Caco-2 (cell line): Measurements from ENCODE around the gene LMX1B. TPM values are rescaled to one million over a fixed set of nuclear protein-coding genes. Genes with fewer than 3 reads are reported as not detected.

ENCODE experiments used
- BruUV-seq: library from RNA; stranded (reverse); fragments of 400-500 nt; replicated peaks from 2 replicates; lab custom pipeline; 2021; lab: Mats Ljungman, UMichigan
- CTCF ChIA-PET: fragments of 300-600 bp; sonication (Branson Sonifier 250); formaldehyde crosslinking; loops from one replicate; lab custom pipeline; 2022; ENCODE audit warnings: antibody characterized with exemption; lab: Charles Lee
- POLR2A ChIA-PET: fragments of 300-600 bp; sonication (Branson Sonifier 250); formaldehyde crosslinking; loops from one replicate; lab custom pipeline; 2022; ENCODE audit warnings: antibody characterized with exemption; lab: Charles Lee
- DNase-seq, 2 experiments: peaks; one replicate each; pipeline versions ENCODE4 v3.0.0 to v3.0.0-alpha.2; 2020 to 2022
- H3K27me3 ChIP-seq: replicated peaks from 2 replicates; pipeline ENCODE4 v1.6.0; 2011; ENCODE audit warnings: low read length; ENCODE audit not compliant: control insufficient read depth, insufficient read depth
- H3K36me3 ChIP-seq: 2 replicates; pipeline ENCODE4 v1.5.1; 2011; ENCODE audit warnings: low read length; ENCODE audit not compliant: control insufficient read depth, insufficient read depth
- H3K4me1 ChIP-seq: fragments of 250-450 bp; sonication (Bioruptor Pico); 2 replicates; pipeline ENCODE4 v1.5.1; 2020; ENCODE audit warnings: mild to moderate bottlenecking
- H3K4me3 ChIP-seq: 2 replicates; pipeline ENCODE4 v1.5.1; 2011; ENCODE audit warnings: low read depth, mild to moderate bottlenecking, control low read depth, low read length
- H3K9me3 ChIP-seq: fragments of 250-450 bp; sonication (Bioruptor Pico); 2 replicates; pipeline ENCODE4 v1.5.1; 2020; ENCODE audit warnings: mild to moderate bottlenecking, moderate library complexity
- H3K27ac Mint-ChIP-seq: one replicate; pipeline ENCODE4 v1.8.0; 2022; ENCODE audit warnings: mixed read lengths; ENCODE audit not compliant: unreplicated experiment
- H3K27me3 Mint-ChIP-seq: one replicate; pipeline ENCODE4 v1.8.0; 2022; ENCODE audit warnings: mixed read lengths; ENCODE audit not compliant: insufficient read depth, unreplicated experiment
- H3K36me3 Mint-ChIP-seq: one replicate; pipeline ENCODE4 v1.8.0; 2022; ENCODE audit warnings: mild to moderate bottlenecking, mixed read lengths; ENCODE audit not compliant: insufficient read depth, unreplicated experiment
- H3K4me1 Mint-ChIP-seq: one replicate; pipeline ENCODE4 v1.8.0; 2022; ENCODE audit warnings: low read depth, mixed read lengths; ENCODE audit not compliant: unreplicated experiment
- H3K4me3 Mint-ChIP-seq: one replicate; pipeline ENCODE4 v1.8.0; 2022; ENCODE audit warnings: mild to moderate bottlenecking, moderate library complexity, mixed read lengths; ENCODE audit not compliant: unreplicated experiment
- H3K9me3 Mint-ChIP-seq: one replicate; pipeline ENCODE4 v1.8.0; 2022; ENCODE audit warnings: mixed read lengths; ENCODE audit not compliant: unreplicated experiment
- intact Hi-C: fragments of 100-400 bp; cut with micrococcal nuclease; formaldehyde crosslinking; loops from one replicate; pipeline ENCODE4 v1.10.0; 2022; ENCODE audit not compliant: unreplicated experiment
- total RNA-seq: library from RNA; stranded (reverse); gene quantifications from 2 replicates; pipeline ENCODE4 v1.2.3, GENCODE V29; 2022
- TF ChIP-seq, protein P1 (sequence below), 2 experiments: fragments of 200-600 bp in 1 of 2; IDR thresholded peaks; 1 replicate in 1 of 2; 2 replicates in 1 of 2; pipeline versions ENCODE4 v1.5.1 to v1.8.0; 2011 to 2022; ENCODE audit warnings: antibody characterized with exemption in 1 of 2, control low read depth in 1 of 2, inconsistent platforms in 1 of 2, low read depth in 1 of 2, low read length in 1 of 2, mild to moderate bottlenecking in 1 of 2, moderate library complexity in 1 of 2; ENCODE audit not compliant: insufficient read depth in 1 of 2, severe bottlenecking in 1 of 2, unreplicated experiment in 1 of 2

Gene LMX1B
- total RNA-seq, 1 experiment from 2014 or later = 17.0 TPM

DNA sequence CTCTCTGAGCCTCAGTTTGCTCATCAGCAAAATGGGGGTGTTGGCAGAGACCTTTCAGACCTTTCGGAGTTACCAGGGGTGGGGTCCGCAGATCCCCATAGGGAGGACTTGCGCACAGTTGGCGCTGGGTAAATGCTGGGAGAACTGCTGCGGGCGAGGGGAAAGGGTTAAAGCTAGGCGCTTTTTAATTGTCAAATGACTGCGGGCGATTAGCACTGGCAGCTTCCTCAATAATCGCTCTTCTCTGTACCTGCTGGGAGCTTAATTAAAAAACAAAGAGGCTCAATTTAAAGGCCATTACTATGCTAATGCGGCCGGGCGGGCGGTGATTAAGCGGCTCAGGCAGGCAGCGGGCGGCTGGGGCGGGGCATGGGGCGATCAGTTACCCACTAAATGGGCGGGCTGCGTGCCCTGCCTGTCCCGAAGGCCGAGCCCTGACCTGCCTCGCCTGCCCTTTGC, 63.0 kb downstream of the LMX1B start:
- no peaks in the 10 kb centered on the region for H3K9me3 ChIP-seq
- TF ChIP-seq, protein P1, sequence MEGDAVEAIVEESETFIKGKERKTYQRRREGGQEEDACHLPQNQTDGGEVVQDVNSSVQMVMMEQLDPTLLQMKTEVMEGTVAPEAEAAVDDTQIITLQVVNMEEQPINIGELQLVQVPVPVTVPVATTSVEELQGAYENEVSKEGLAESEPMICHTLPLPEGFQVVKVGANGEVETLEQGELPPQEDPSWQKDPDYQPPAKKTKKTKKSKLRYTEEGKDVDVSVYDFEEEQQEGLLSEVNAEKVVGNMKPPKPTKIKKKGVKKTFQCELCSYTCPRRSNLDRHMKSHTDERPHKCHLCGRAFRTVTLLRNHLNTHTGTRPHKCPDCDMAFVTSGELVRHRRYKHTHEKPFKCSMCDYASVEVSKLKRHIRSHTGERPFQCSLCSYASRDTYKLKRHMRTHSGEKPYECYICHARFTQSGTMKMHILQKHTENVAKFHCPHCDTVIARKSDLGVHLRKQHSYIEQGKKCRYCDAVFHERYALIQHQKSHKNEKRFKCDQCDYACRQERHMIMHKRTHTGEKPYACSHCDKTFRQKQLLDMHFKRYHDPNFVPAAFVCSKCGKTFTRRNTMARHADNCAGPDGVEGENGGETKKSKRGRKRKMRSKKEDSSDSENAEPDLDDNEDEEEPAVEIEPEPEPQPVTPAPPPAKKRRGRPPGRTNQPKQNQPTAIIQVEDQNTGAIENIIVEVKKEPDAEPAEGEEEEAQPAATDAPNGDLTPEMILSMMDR (IDR thresholded peaks at IDR 0.05; ENCODE audit: insufficient read depth in 1 of 2, low read depth in 1 of 2, low read length in 1 of 2, severe bottlenecking in 1 of 2, unreplicated experiment in 1 of 2) = no peak
- H3K27me3 ChIP-seq = no peaks in the 10 kb centered on the region
- Mint-ChIP-seq H3K36me3 (no peaks in the 10 kb centered on the region), H3K27me3 (no peaks in the 10 kb centered on the region), H3K4me1 (peaks cover 34% of the 10 kb centered on the region), H3K27ac (no peak overlapping the region), H3K9me3 (no peaks in the 10 kb centered on the region), H3K4me3 (no peak overlapping the region)
- DNase-seq = no peak
- intact Hi-C loops = no loop called here
- H3K4me1 ChIP-seq = peaks cover 28% of the 10 kb centered on the region
- POLR2A ChIA-PET = no interaction called here
- CTCF ChIA-PET = no interaction called here
- no peak overlapping the region for H3K4me3 ChIP-seq
- no peaks in the 10 kb centered on the region for H3K36me3 ChIP-seq
- BruUV-seq = no TSS peak

DNA sequence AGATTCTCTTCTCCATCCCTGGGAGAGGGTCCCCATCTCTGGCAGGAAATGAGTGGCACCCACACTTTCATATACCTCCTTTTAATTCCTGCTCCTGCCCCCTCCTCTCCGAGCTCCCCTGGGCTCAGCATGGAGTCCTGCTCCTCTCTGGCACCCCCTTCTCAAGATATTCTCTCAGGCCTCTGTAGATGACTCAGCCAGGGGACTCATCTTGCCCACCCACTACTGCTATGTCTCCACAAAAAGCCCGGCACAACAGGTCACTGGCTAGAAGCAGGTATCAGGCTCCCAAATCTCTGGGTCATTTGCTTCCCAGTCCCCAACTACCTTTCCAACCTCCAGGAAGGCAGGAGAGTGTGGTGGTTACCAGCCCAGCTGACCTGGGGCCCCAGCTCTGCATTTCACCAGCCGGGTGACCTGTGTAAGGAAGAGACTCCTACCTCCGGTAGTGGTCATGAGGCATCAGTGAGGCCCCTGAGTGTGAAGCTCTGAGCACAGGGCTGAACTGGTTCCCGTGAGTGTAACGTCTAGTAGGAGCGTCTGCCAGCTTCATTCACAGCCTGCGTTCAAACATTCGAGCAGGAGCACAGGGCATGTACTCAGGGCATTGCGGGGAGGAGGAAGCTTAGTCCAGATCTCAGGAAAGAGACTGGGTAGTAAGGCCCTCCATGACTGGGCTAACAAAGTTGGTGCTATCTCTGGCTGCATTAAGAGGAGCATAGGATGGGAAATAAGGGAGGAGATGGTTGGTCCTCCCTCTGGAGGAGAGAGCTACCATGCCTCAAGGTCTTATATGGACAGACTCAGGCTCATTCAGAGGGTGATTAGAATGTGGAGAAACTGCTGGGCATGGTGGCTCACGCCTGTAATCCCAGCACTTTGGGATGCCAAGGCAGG, 63.7 kb downstream of the LMX1B start:
- H3K9me3 Mint-ChIP-seq = no peaks in the 10 kb centered on the region
- H3K4me3 Mint-ChIP-seq = no peak overlapping the region
- Histone ChIP-seq H3K4me3 (no peak overlapping the region), H3K36me3 (no peaks in the 10 kb centered on the region), H3K4me1 (peaks cover 24% of the 10 kb centered on the region), H3K27me3 (no peaks in the 10 kb centered on the region), H3K9me3 (no peaks in the 10 kb centered on the region)
- intact Hi-C loops = no loop called here
- H3K4me1 Mint-ChIP-seq = peaks cover 39% of the 10 kb centered on the region
- H3K27me3 Mint-ChIP-seq = no peaks in the 10 kb centered on the region
- ChIA-PET CTCF (interaction anchor here (1.7 kb wide), 1 partner anchor 13 kb away, joined by 7 read pairs; no protein-coding TSS in a partner anchor), POLR2A (interaction anchor here (0.7 kb wide), 1 partner anchor 29 kb away, joined by 6 read pairs; no protein-coding TSS in a partner anchor)
- DNase-seq = no peak
- no peak overlapping the region for H3K27ac Mint-ChIP-seq
- no peaks in the 10 kb centered on the region for H3K36me3 Mint-ChIP-seq
- no TSS peak for BruUV-seq
- TF ChIP-seq, protein P1 (IDR thresholded peaks at IDR 0.05; ENCODE audit: insufficient read depth in 1 of 2, low read depth in 1 of 2, low read length in 1 of 2, severe bottlenecking in 1 of 2, unreplicated experiment in 1 of 2) = no peak

DNA sequence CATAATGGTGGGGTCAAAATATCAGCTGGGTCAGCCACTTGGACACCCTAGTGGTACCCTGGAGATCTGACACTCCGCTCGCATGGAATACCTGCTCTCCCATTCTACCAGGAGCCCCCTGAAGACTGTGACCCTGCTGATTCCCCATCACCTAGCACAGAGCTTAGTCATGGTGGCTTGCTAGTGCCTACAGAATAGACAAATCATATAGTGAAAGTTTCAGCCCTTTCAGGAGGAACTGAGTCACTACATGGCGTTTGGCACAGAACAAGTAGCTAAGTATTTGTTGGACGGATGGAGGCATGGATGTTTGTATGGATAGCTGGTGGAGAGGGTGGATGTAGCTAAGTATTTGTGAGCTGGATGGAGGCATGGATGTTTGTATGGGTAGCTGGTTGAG, 65.3 kb downstream of the LMX1B start:
- Mint-ChIP-seq H3K27ac (no peak overlapping the region), H3K27me3 (no peaks in the 10 kb centered on the region), H3K4me1 (peaks cover 32% of the 10 kb centered on the region), H3K36me3 (peaks cover 3% of the 10 kb centered on the region), H3K4me3 (no peak overlapping the region), H3K9me3 (no peaks in the 10 kb centered on the region)
- Histone ChIP-seq H3K4me1 (peaks cover 8% of the 10 kb centered on the region), H3K4me3 (no peak overlapping the region), H3K9me3 (no peaks in the 10 kb centered on the region), H3K36me3 (no peaks in the 10 kb centered on the region), H3K27me3 (no peaks in the 10 kb centered on the region)
- intact Hi-C loops = no loop called here
- POLR2A ChIA-PET = no interaction called here
- DNase-seq = no peak
- CTCF ChIA-PET = interaction anchor here (0.6 to 1.7 kb wide), 3 partner anchors 12 to 68 kb away, joined by 3 to 7 read pairs (median 7); no protein-coding TSS in a partner anchor
- no TSS peak for BruUV-seq
- TF ChIP-seq, protein P1 (IDR thresholded peaks at IDR 0.05; ENCODE audit: insufficient read depth in 1 of 2, low read depth in 1 of 2, low read length in 1 of 2, severe bottlenecking in 1 of 2, unreplicated experiment in 1 of 2) = no peak
